Skin epidermis (tissue), 12 donors: ENCODE results near the gene PCDHB14.
"Not testable (repeated sequence)": the region's sequence is repeated elsewhere in the genome, so short reads cannot be mapped to it uniquely, and the experiment has no call there.

Experiments
- H3K27ac ChIP-seq, 21 experiments: fragments of 200-600 bp; sonication (generic) in 11 of 21; one replicate each; pipeline ENCODE4 v1.5.0; 2020; ENCODE audit warnings: mild to moderate bottlenecking in 3 of 21, inconsistent platforms in 2 of 21, moderate library complexity in 2 of 21
- H3K4me3 ChIP-seq, 7 experiments: fragments of 200-600 bp; sonication (generic) in 2 of 7; one replicate each; pipeline ENCODE4 v1.5.0; 2020; ENCODE audit warnings: inconsistent platforms in 2 of 7, mild to moderate bottlenecking in 2 of 7, moderate library complexity in 1 of 7

Gene PCDHB14

GRCh38 chr5:141201646-141202045, 21.5 kb upstream of the PCDHB14 start:
- not testable (repeated sequence) for H3K27ac ChIP-seq, H3K4me3 ChIP-seq

GRCh38 chr5:141208478-141208877, 14.7 kb upstream of the PCDHB14 start, which contains the start of gene PCDHB12:
Gene PCDHB12 (plus strand): TSS chr5:141208719. CDS start chr5:141208908, 189 bp downstream.
- Histone ChIP-seq H3K27ac (no peak within 1 kb of the TSS), H3K4me3 (no peak within 1 kb of the TSS)

DNA sequence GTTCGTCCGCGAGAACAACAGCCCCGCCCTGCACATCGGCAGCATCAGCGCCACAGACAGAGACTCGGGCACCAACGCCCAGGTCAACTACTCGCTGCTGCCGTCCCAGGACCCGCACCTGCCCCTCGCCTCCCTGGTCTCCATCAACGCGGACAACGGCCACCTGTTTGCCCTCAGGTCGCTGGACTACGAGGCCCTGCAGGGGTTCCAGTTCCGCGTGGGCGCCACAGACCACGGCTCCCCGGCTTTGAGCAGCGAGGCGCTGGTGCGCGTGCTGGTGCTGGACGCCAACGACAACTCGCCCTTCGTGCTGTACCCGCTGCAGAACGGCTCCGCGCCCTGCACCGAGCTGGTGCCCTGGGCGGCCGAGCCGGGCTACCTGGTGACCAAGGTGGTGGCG, 12.9 kb upstream of the PCDHB14 start:
- not testable (repeated sequence) for H3K27ac ChIP-seq, H3K4me3 ChIP-seq

DNA sequence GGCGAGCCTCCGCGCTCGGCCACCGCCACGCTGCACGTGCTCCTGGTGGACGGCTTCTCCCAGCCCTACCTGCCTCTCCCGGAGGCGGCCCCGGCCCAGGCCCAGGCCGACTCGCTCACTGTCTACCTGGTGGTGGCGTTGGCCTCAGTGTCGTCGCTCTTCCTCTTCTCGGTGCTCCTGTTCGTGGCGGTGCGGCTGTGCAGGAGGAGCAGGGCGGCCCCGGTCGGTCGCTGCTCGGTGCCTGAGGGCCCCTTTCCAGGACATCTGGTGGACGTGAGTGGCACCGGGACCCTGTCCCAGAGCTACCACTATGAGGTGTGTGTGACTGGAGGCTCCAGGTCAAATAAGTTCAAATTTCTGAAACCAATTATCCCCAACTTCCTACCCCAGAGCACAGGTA, 12.3 kb upstream of the PCDHB14 start:
- not testable (repeated sequence) for H3K4me3 ChIP-seq, H3K27ac ChIP-seq

GRCh38 chr5:141213656-141214339, 9.3 kb upstream of the PCDHB14 start, which contains the start of gene PCDHB13:
Gene PCDHB13 (plus strand): TSS chr5:141213919. CDS start chr5:141214124, 205 bp downstream.
- not testable (repeated sequence) for H3K27ac ChIP-seq
- peak within 1 kb of the TSS in 1 of 7 experiments; percentile 22 for H3K4me3 ChIP-seq

DNA sequence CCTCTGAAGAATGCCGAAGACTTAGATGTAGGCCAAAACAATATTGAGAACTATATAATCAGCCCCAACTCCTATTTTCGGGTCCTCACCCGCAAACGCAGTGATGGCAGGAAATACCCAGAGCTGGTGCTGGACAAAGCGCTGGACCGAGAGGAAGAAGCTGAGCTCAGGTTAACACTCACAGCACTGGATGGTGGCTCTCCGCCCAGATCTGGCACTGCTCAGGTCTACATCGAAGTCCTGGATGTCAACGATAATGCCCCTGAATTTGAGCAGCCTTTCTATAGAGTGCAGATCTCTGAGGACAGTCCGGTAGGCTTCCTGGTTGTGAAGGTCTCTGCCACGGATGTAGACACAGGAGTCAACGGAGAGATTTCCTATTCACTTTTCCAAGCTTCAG, 8.6 kb upstream of the PCDHB14 start:
- not testable (repeated sequence) for H3K27ac ChIP-seq, H3K4me3 ChIP-seq

DNA sequence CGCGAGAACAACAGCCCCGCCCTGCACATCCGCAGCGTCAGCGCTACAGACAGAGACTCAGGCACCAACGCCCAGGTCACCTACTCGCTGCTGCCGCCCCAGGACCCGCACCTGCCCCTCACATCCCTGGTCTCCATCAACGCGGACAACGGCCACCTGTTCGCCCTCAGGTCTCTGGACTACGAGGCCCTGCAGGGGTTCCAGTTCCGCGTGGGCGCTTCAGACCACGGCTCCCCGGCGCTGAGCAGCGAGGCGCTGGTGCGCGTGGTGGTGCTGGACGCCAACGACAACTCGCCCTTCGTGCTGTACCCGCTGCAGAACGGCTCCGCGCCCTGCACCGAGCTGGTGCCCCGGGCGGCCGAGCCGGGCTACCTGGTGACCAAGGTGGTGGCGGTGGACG, 7.6 kb upstream of the PCDHB14 start:
- H3K4me3 ChIP-seq, H3K27ac ChIP-seq: not testable (repeated sequence)

GRCh38 chr5:141216035-141216434, 7.1 kb upstream of the PCDHB14 start:
- not testable (repeated sequence) for H3K4me3 ChIP-seq, H3K27ac ChIP-seq

DNA sequence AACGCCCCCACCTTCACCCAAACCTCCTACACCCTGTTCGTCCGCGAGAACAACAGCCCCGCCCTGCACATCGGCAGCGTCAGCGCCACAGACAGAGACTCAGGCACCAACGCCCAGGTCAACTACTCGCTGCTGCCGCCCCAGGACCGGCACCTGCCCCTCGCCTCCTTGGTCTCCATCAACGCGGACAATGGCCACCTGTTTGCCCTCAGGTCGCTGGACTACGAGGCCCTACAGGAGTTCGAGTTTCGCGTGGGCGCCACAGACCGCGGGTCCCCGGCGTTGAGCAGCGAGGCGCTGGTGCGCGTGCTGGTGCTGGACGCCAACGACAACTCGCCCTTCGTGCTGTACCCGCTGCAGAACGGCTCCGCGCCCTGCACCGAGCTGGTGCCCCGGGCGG, 1.7 kb downstream of the PCDHB14 start:
- H3K27ac ChIP-seq, H3K4me3 ChIP-seq: not testable (repeated sequence)

DNA sequence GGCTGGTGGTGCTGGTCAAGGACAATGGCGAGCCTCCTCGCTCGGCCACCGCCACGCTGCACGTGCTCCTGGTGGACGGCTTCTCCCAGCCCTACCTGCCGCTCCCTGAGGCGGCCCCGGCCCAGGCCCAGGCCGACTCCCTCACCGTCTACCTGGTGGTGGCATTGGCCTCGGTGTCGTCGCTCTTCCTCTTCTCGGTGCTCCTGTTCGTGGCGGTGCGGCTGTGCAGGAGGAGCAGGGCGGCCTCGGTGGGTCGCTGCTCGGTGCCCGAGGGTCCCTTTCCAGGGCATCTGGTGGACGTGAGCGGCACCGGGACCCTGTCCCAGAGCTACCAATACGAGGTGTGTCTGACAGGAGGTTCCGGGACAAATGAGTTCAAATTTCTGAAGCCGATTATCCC, 2.3 kb downstream of the PCDHB14 start:
- not testable (repeated sequence) for H3K4me3 ChIP-seq, H3K27ac ChIP-seq

DNA sequence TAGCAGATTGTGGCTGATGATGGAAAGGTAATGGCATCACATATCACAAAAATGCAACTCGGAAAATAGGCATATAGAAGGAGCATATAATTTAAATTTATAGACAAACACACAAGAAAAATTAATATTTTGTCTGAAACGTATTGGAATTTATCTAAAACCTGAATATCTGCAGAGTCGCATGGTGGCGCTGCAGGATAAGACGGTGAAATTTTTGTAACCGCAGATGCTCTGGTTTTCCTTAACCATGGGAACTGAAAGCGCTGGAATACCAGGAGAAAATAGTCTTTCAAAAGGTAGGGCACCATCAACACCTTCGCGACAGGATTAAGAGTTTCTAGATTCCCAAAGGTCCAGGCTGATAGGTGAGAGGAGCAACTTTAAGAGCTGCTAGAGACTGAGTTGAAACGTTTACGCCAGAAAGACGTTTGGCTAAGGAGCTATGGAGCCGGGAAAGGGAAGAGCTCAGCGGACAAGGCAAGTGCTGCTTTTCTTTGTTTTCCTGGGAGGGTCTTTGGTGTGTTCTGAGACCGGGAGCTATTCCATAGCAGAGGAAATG, 11.0 kb downstream of the PCDHB14 start:
- Histone ChIP-seq H3K27ac (no peak overlapping the region), H3K4me3 (peak overlapping the region in 1 of 7 experiments; percentile 5)

DNA sequence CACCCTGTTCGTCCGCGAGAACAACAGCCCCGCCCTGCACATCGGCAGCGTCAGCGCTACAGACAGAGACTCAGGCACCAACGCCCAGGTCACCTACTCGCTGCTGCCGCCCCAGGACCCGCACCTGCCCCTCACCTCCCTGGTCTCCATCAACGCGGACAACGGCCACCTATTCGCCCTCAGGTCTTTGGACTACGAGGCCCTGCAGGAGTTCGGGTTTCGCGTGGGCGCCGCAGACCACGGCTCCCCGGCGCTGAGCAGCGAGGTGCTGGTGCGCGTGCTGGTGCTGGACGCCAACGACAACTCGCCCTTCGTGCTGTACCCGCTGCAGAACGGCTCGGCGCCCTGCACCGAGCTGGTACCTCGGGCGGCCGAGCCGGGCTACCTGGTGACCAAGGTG, 12.8 kb downstream of the PCDHB14 start:
- H3K4me3 ChIP-seq, H3K27ac ChIP-seq: not testable (repeated sequence)

- H3K4me3 ChIP-seq: no peak overlapping the region
- H3K27ac ChIP-seq: no peak overlapping the region
Observed at GRCh38 chr5:141236516-141237313, 13.6 kb downstream of the PCDHB14 start.

DNA sequence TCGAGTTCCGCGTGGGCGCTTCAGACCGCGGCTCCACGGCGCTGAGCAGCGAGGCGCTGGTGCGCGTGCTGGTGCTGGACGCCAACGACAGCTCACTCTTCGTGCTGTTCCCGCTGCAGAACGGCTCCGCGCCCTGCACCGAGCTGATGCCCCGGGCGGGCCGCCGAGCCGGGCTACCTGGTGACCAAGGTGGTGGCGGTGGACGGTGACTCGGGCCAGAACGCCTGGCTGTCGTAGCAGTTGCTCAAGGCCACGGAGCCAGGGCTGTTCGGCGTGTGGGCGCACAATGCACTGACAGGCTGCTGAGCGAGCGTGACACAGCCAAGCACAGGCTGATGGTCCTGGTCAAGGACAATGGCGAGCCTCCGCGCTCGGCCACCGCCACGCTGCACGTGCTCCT, 18.4 kb downstream of the PCDHB14 start:
- Histone ChIP-seq H3K27ac (no peak overlapping the region), H3K4me3 (no peak overlapping the region)

DNA sequence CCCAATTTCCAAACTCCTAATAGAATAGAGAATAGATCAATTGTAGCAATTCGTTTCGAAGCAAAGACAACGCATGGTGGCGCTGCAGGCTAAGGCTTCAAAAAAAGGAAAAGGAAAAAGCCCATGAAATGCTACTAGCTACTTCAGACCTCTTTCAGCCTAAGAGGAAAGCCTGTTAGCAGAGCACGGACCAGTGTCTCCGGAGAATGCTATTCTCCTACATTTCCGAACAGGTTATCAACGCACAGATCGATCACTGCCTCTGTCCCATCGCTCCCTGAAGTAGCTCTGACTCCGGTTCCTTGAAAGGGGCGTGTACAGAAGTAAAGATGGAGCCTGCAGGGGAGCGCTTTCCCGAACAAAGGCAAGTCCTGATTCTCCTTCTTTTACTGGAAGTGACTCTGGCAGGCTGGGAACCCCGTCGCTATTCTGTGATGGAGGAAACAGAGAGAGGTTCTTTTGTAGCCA, 22.1 kb downstream of the PCDHB14 start, which contains the start of gene PCDHB15:
Gene PCDHB15 (plus strand): TSS at position 146 of the 468 bp plus-strand sequence. CDS start 184 bp downstream, at position 330.
- Histone ChIP-seq H3K4me3 (no peak within 1 kb of the TSS), H3K27ac (no peak within 1 kb of the TSS)

DNA sequence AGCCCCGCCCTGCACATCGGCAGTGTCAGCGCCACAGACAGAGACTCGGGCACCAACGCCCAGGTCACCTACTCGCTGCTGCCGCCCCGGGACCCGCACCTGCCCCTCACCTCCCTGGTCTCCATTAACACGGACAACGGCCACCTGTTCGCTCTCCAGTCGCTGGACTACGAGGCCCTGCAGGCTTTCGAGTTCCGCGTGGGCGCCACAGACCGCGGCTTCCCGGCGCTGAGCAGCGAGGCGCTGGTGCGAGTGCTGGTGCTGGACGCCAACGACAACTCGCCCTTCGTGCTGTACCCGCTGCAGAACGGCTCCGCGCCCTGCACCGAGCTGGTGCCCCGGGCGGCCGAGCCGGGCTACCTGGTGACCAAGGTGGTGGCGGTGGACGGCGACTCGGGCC, 23.8 kb downstream of the PCDHB14 start:
- H3K4me3 ChIP-seq, H3K27ac ChIP-seq: not testable (repeated sequence)

- H3K4me3 ChIP-seq, H3K27ac ChIP-seq: not testable (repeated sequence)
Observed at GRCh38 chr5:141247434-141247833, 24.3 kb downstream of the PCDHB14 start.

DNA sequence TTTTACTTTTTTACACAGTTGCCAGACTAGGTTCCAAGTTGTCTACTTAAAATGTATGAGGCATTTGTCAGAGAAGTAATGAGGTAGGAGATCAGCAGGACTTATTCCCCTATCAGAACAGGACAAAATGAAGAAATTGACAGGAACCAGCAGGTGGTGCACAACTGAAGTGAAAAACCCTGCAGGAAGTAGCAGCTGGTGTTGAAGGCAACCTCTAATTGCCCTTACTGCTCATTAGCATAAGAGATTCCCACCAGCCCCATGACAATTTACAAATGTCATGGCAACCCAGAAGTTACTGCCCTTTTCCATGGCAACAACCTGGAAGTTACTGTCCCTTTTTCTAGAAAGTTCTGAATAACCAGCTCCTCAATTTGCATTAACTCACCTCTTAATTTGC, 27.4 kb downstream of the PCDHB14 start:
- H3K4me3 ChIP-seq: no peak overlapping the region
- no peak overlapping the region for H3K27ac ChIP-seq

DNA sequence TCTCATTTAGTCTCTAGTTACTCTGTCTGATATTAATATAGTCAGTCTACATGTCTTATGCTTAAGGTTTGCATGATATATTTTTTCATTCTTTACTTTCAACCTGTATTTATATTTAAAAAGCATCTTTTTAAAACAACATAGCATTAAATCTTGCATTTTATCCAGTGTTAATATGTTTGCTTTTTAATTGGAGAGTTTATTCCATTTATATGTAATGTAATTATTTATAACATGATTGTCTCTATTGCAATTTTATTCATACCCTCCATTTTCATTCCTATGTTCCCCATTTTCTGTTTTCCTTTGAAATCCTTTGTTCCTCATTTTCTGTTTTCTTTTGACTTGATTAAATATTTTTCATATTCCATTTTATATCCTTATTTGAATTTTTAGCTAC, 35.3 kb downstream of the PCDHB14 start:
- H3K27ac ChIP-seq: no peak overlapping the region
- H3K4me3 ChIP-seq: no peak overlapping the region

GRCh38 chr5:141258948-141259347, 35.8 kb downstream of the PCDHB14 start:
- H3K4me3 ChIP-seq: no peak overlapping the region
- no peak overlapping the region for H3K27ac ChIP-seq
